ENCODE measurements around the gene PRDX2. TPM values are rescaled to one million over a fixed set of nuclear protein-coding genes. Genes with fewer than 3 reads are reported as not detected.
A peak's percentile ranks its signal among the peaks of the same experiment; 100 is the strongest.

PRDX2 gene
- total RNA-seq, 1 experiment from 2014 or later, result not detected

GRCh38 chr19:12796146-12797071 is 5.2 kb downstream of the PRDX2 start:
- in situ Hi-C loops (cut with HindIII; ENCODE audit: low pct_unique_long_range_greater_than_20kb, low sequenced_read_pairs), result no loop called here
- DNase-seq (ENCODE audit: low read depth), result peak; percentile 82

DNA sequence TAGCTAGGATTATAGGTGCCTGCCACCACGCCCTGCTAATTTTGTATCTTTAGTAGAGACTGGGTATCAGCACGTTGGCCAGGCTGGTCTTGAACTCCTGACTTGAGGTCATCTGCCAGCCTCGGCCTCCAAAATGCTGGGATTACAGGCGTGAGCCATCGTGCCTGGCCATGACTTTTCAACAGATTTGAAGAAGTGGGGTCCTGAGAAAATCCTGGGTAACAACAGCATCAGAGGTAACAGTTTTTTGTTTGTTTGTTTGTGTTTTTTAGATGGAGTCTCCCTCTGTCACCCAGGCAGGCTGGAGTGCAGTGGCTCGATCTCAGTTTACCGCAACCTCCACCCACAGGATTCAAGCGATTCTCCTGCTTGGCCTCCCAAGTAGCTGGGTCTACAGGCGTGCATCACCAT is 6.6 kb downstream of the PRDX2 start:
- DNase-seq (ENCODE audit: low read depth), result no peak
- in situ Hi-C loops (cut with HindIII; ENCODE audit: low pct_unique_long_range_greater_than_20kb, low sequenced_read_pairs), result no loop called here

DNA sequence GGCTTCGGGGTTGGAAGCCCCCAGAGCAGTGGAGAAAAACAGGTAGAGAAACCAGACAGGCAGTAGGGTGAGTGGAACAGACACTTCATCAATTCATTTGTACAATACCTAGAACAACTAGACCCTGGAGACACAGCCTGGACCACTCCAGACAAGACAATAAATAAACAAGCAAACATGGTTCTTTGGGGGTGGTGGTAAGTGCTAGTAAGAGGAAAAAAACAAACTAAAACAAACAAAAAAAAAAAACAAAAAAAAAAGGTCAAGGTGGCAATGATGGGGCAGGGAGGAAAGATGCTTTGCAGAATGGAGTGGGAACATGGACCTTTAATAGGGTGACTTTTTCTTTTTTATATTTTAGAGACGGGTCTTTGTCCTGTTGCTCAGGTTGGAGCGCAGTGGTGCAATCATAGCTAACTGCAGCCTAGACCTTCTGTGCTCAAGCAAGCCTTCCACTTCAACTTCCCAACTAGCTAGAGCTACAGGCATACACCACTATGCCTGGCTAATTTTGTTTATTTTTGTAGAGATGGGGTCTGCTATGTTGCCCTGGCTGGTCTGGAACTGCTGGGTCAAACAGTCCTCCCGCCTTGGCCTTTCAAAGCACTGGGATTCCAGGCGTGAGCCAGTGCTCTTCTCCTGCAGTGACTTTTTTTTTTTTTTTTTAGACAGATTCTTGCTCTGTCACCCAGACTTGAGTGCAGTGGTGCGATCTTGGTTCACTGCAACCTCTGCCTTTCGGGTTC is 7.2 kb downstream of the PRDX2 start:
- DNase-seq (ENCODE audit: low read depth), result peak; percentile 58
- in situ Hi-C loops (cut with HindIII; ENCODE audit: low pct_unique_long_range_greater_than_20kb, low sequenced_read_pairs), result no loop called here

DNA sequence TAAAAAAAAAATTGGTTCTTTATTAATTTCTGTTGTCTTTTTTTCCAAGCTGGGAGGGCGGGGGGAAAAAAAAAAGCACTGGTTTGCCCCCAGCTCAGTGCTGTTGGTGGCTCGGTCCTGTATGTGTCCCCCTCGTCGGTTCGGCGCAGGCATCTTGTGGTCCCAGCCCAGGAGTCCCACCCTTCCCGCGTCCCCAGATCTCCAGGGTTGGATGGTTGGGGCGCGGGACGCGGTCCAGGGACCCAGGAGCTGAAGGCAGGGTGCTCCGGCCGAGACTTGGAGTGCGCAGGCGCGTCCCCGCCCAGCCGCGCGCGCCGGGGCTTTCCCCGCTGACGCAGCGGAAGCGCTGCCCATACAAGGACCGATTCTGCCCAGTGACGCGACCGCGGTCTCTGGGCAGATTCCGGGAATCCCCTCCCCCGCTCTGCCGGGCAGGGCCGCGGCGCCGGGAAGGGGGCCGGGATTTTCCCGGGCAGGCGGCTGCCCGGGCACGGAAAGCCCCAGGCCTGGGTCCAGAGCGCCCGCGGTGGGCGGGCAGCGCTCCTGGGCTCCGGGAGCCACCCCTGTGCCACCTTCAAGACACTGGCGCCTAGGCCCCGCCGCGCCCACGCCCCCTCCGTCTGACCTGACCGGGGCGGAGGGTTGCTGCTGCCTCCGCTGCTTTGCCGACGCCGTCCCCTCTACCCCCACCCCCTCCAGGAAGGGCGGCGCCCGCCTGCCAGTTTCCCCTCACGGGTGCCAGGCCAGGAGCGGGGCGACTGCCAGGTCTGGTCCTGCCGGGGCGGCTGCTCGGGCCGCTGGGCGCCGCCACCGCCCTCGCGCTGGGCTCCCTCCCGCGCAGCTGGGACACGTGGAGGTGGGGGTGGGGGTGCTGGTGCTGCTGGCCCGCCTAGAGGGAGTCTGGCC is 8.1 kb downstream of the PRDX2 start:
- in situ Hi-C loops (cut with HindIII; ENCODE audit: low pct_unique_long_range_greater_than_20kb, low sequenced_read_pairs), result no loop called here
- DNase-seq (ENCODE audit: low read depth), result peak; percentile 98

- in situ Hi-C loops (cut with HindIII; ENCODE audit: low pct_unique_long_range_greater_than_20kb, low sequenced_read_pairs), result no loop called here
- DNase-seq (ENCODE audit: low read depth), result no peak
These were observed 8.7 kb downstream of the PRDX2 start for GRCh38 chr19:12792853-12793289.

DNA sequence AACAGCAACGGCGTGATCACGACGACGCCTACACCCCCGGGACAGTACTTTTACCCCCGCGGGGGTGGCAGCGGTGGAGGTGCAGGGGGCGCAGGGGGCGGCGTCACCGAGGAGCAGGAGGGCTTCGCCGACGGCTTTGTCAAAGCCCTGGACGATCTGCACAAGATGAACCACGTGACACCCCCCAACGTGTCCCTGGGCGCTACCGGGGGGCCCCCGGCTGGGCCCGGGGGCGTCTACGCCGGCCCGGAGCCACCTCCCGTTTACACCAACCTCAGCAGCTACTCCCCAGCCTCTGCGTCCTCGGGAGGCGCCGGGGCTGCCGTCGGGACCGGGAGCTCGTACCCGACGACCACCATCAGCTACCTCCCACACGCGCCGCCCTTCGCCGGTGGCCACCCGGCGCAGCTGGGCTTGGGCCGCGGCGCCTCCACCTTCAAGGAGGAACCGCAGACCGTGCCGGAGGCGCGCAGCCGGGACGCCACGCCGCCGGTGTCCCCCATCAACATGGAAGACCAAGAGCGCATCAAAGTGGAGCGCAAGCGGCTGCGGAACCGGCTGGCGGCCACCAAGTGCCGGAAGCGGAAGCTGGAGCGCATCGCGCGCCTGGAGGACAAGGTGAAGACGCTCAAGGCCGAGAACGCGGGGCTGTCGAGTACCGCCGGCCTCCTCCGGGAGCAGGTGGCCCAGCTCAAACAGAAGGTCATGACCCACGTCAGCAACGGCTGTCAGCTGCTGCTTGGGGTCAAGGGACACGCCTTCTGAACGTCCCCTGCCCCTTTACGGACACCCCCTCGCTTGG is 9.3 kb downstream of the PRDX2 start:
- DNase-seq (ENCODE audit: low read depth), result peak; percentile 64
- in situ Hi-C loops (cut with HindIII; ENCODE audit: low pct_unique_long_range_greater_than_20kb, low sequenced_read_pairs), result no loop called here

- in situ Hi-C loops (cut with HindIII; ENCODE audit: low pct_unique_long_range_greater_than_20kb, low sequenced_read_pairs), result no loop called here
- peak; percentile 97 for DNase-seq (ENCODE audit: low read depth)
These were observed 10.1 kb downstream of the PRDX2 start, which contains the start of gene JUNB for GRCh38 chr19:12791345-12792050. Gene JUNB, plus strand, starts transcription at chr19:12791486. Its CDS starts 286 bp downstream, at chr19:12791772.

DNA sequence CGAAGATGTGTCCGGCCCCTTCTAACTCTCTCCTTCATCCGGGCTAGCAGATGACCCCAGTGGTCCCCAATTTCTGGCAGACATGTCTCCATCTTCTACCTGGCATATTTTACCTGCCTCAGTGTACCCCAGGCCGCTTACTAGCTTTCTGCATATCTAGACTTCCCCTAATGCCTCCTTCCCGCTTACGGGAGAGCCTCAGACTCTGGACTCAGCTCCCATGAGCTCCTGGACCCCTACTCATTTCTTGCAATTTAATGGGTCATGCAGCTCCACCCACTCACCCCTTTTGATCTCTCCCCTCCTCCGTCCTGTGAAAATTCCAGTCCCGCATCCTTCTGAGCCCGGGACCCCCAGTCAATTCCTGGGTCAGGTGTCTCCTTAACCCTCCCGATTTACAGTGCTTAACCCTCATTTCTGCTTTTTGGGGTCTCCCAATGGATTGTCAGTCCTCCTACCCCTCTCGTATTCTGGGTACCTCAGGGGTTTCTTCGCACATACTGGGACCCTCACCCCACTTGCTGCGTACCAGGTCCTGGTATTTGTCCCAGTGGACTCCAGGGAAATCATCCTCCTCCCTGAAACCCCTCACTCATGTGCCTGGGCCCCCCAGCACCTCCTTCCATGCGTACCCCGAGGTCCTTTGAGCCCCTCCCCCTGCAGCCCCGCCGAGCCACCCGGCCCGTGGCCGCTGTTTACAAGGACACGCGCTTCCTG is 10.8 kb downstream of the PRDX2 start:
- peak; percentile 26 for DNase-seq (ENCODE audit: low read depth)
- in situ Hi-C loops (cut with HindIII; ENCODE audit: low pct_unique_long_range_greater_than_20kb, low sequenced_read_pairs), result no loop called here

DNA sequence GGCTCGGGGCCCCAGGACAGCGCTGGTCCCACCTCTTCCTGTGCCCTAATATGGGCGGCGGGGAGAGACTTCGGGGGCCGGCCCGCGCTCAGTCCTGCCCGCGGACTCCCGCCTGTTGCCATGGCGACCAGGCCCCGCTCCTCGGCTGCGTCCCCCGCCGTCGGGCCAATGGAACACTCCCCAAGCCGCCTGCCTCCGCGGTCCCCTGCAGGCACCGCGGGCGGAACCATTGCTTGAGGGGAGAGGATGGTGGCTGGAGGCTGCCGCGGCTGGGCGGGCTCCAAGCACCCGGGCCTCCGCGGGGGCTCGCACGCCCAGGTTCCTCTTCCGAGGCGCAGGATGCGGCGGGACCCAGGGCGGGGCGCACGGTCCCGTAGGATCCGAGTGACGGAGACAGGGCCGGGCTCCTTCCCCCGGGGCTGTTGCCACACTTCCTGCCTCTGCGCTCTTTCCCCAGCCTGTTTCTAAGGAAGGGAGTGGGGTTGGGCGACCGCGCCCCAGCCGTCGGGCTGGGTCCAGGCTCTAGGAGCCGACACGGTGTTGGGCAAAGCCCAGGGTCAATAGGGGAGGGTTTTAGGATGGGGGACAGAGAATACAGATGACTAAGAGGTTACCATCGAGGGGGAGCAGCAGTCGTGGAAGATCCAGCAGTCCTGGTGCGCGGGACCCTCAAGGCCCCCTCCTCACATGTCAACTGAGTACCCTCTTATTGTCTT is 11.5 kb downstream of the PRDX2 start:
- peak; percentile 99 for DNase-seq (ENCODE audit: low read depth)
- in situ Hi-C loops (cut with HindIII; ENCODE audit: low pct_unique_long_range_greater_than_20kb, low sequenced_read_pairs), result no loop called here

DNA sequence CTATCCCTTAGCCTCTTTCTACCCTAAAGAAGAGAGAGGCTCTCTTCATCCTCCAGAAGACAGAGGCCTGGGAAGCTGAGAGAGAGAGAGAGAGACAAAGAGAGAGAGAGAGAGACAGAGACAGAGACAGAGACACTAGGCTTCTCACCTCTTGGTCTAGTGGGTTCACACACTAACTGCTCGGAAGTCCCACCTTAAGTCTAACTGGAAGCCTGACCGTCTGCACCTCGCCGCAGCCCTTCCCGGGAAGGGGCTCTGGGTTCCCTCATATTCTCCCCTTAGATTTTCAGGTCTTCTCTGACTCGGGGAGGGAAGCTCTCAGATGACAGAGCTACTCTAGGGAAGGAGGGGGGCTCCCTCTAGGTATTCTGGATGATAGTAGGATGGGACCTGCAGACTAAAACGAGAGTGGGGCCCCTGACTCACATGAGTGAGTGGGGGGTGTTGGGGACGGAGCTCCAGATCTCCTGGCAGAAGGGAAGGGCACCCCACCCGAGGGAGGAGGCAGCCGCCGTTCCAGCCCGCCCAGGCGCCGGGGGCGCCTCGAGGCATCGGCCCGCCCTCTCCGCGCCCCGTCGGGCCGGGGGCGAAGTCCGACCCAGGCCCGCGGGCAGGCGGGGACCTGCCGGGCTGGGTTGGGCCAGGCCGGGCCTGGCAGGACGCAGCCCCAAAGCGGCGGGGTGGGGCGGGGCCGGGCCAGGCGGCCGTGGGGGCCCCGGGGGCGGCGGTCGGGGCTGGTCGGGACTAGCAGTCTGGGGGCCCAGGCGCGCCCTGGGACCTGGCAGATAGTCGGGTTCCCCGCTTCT is 12.3 kb downstream of the PRDX2 start:
- peak; percentile 76 for DNase-seq (ENCODE audit: low read depth)
- in situ Hi-C loops (cut with HindIII; ENCODE audit: low pct_unique_long_range_greater_than_20kb, low sequenced_read_pairs), result no loop called here

- peak; percentile 81 for DNase-seq (ENCODE audit: low read depth)
- in situ Hi-C loops (cut with HindIII; ENCODE audit: low pct_unique_long_range_greater_than_20kb, low sequenced_read_pairs), result no loop called here
These were observed 12.9 kb downstream of the PRDX2 start for GRCh38 chr19:12788682-12789097.

GRCh38 chr19:12788042-12788681 is 13.4 kb downstream of the PRDX2 start:
- in situ Hi-C loops (cut with HindIII; ENCODE audit: low pct_unique_long_range_greater_than_20kb, low sequenced_read_pairs), result no loop called here

DNA sequence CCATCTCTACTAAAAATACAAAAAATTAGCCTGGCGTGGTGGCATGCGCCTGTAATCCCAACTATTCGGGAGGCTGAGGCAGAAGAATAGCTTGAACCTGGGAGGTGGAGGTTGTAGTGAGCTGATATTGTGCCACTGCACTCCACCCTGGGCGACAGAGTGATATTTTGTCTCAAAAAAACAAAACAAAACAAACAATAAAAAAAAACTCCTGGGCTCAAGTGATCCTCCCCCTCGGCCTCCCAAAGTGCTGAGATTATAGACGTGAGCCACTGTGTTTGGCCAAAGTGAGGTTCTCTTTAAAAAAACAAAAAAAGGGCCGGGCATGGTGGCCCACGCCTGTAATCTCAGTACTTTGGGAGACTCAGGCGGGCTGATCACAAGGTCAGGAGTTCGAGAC is 14.1 kb downstream of the PRDX2 start:
- in situ Hi-C loops (cut with HindIII; ENCODE audit: low pct_unique_long_range_greater_than_20kb, low sequenced_read_pairs), result no loop called here

More at GRCh38 chr19:12788042-12788681, 13.4 kb downstream of the PRDX2 start:
- no peak for DNase-seq (ENCODE audit: low read depth)

GRCh38 chr19:12786952-12787351 is 14.6 kb downstream of the PRDX2 start:
- in situ Hi-C loops (cut with HindIII; ENCODE audit: low pct_unique_long_range_greater_than_20kb, low sequenced_read_pairs), result no loop called here
- DNase-seq (ENCODE audit: low read depth), result no peak

More for the DNA sequence above, 14.1 kb downstream of the PRDX2 start:
- DNase-seq (ENCODE audit: low read depth), result no peak

Measured in Caki2 (cell line).